Measurements from ENCODE around the gene CCNF.

Gene CCNF

DNA sequence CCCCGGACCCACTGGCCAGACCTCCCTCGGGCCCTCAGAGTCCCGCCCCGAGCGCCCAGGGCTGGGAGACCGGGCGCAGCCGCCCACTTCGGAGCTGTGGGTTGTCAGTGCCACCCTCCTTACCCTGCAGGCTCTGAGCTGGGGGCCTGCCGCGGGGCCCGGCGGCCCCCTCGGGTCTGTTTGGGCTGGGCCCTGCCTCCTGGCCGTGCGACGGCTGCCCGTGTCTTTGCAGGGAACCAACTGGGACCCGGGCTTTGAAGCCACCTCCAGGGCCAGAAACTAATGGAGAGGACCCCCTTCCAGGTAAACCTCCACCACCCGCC, 31.1 kb downstream of the CCNF start:
- Histone ChIP-seq H3K27me3 (ENCODE audit: insufficient read depth, low read length) (no peaks in the 10 kb centered on the region), H3K27ac (ENCODE audit: low read depth, low read length, poor library complexity, severe bottlenecking) (no peak overlapping the region), H3K4me3 (ENCODE audit: low read depth, low read length, poor library complexity, severe bottlenecking) (peak overlapping the region; percentile 68), H3K9me3 (ENCODE audit: low read length) (no peaks in the 10 kb centered on the region), H4K20me1 (ENCODE audit: insufficient read depth, low read length) (no peaks in the 10 kb centered on the region), H2AFZ (ENCODE audit: low read length) (no peak overlapping the region), H3K36me3 (ENCODE audit: insufficient read depth, low read length) (peaks cover 38% of the 10 kb centered on the region), H3K79me2 (ENCODE audit: insufficient read depth, low read length) (no peaks in the 10 kb centered on the region), H3K4me1 (ENCODE audit: insufficient read depth, low read length, severe bottlenecking) (peaks cover 28% of the 10 kb centered on the region), H3K9me2 (ENCODE audit: low read depth, low read length) (no peaks in the 10 kb centered on the region), H3F3A (ENCODE audit: insufficient read depth, low read length) (0 out of 2 replicates have a peak, but pooled peaks cover 4% of the 10 kb centered on the region), H3K4me2 (ENCODE audit: low read length) (peak overlapping the region; percentile 95), H3K9ac (ENCODE audit: low read length) (peak overlapping the region; percentile 75)
- TF ChIP-seq CTCF (IDR thresholded peaks at IDR 0.05; ENCODE audit: low read length), result no peak
- TF ChIP-seq EZH2 (IDR thresholded peaks at IDR 0.05; ENCODE audit: borderline replicate concordance, low read length), result no peak

DNA sequence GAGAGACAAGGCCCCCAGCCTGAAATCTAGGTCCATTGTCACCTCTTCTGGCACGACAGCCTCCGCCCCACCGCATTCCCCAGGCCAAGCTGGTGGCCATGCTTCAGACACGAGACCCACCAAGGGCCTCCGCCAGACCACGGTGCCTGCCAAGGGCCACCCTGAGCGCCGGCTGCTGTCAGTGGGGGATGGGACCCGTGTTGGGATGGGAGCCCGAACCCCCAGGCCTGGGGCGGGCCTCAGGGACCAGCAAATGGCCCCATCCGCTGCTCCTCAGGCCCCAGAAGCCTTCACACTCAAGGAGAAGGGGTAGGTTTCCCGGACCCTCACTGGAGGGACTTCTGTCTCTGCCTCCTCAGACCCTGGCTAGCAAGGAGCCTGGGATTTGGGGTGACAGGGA, 31.7 kb downstream of the CCNF start:
- no peaks in the 10 kb centered on the region for H4K20me1 ChIP-seq (ENCODE audit: insufficient read depth, low read length)
- H3F3A ChIP-seq (ENCODE audit: insufficient read depth, low read length), result 0 out of 2 replicates have a peak, but pooled peaks cover 4% of the 10 kb centered on the region
- H3K36me3 ChIP-seq (ENCODE audit: insufficient read depth, low read length), result peaks cover 32% of the 10 kb centered on the region
- H3K9me3 ChIP-seq (ENCODE audit: low read length), result no peaks in the 10 kb centered on the region
- H3K79me2 ChIP-seq (ENCODE audit: insufficient read depth, low read length), result no peaks in the 10 kb centered on the region
- no peaks in the 10 kb centered on the region for H3K27me3 ChIP-seq (ENCODE audit: insufficient read depth, low read length)
- peak overlapping the region; percentile 95 for H3K4me2 ChIP-seq (ENCODE audit: low read length)
- H3K4me3 ChIP-seq (ENCODE audit: low read depth, low read length, poor library complexity, severe bottlenecking), result peak overlapping the region; percentile 68
- H3K4me1 ChIP-seq (ENCODE audit: insufficient read depth, low read length, severe bottlenecking), result peaks cover 28% of the 10 kb centered on the region
- no peak overlapping the region for H3K27ac ChIP-seq (ENCODE audit: low read depth, low read length, poor library complexity, severe bottlenecking)
- no peak for TF ChIP-seq CTCF (IDR thresholded peaks at IDR 0.05; ENCODE audit: low read length)
- TF ChIP-seq EZH2 (IDR thresholded peaks at IDR 0.05; ENCODE audit: borderline replicate concordance, low read length), result no peak
- H2AFZ ChIP-seq (ENCODE audit: low read length), result no peak overlapping the region
- H3K9ac ChIP-seq (ENCODE audit: low read length), result peak overlapping the region; percentile 75; the same call in 1 of the 2 replicates
- H3K9me2 ChIP-seq (ENCODE audit: low read depth, low read length), result no peaks in the 10 kb centered on the region

- H3K4me2 ChIP-seq (ENCODE audit: low read length), result no peak overlapping the region
- no peaks in the 10 kb centered on the region for H3K9me3 ChIP-seq (ENCODE audit: low read length)
- H2AFZ ChIP-seq (ENCODE audit: low read length), result no peak overlapping the region
- H3K27ac ChIP-seq (ENCODE audit: low read depth, low read length, poor library complexity, severe bottlenecking), result no peak overlapping the region
- no peaks in the 10 kb centered on the region for H4K20me1 ChIP-seq (ENCODE audit: insufficient read depth, low read length)
- H3F3A ChIP-seq (ENCODE audit: insufficient read depth, low read length), result 0 out of 2 replicates have a peak, but pooled peaks cover 4% of the 10 kb centered on the region
- no peaks in the 10 kb centered on the region for H3K79me2 ChIP-seq (ENCODE audit: insufficient read depth, low read length)
- H3K9me2 ChIP-seq (ENCODE audit: low read depth, low read length), result no peaks in the 10 kb centered on the region
- no peak for TF ChIP-seq EZH2 (IDR thresholded peaks at IDR 0.05; ENCODE audit: borderline replicate concordance, low read length)
- TF ChIP-seq CTCF (IDR thresholded peaks at IDR 0.05; ENCODE audit: low read length), result no peak
- no peak overlapping the region for H3K9ac ChIP-seq (ENCODE audit: low read length)
- H3K27me3 ChIP-seq (ENCODE audit: insufficient read depth, low read length), result no peaks in the 10 kb centered on the region
- peaks cover 33% of the 10 kb centered on the region for H3K4me1 ChIP-seq (ENCODE audit: insufficient read depth, low read length, severe bottlenecking)
- no peak overlapping the region for H3K4me3 ChIP-seq (ENCODE audit: low read depth, low read length, poor library complexity, severe bottlenecking)
- H3K36me3 ChIP-seq (ENCODE audit: insufficient read depth, low read length), result peaks cover 19% of the 10 kb centered on the region
Measured at GRCh38 chr16:2462031-2462866, 33.0 kb downstream of the CCNF start.
